ACC112 (cell line): ENCODE data around the gene CIB4.

ENCODE experiments used
- H2AFZ ChIP-seq: fragments of 200-600 bp; sonication (generic); one replicate; pipeline ENCODE4 v1.6.0; 2017; ENCODE audit warnings: antibody characterized with exemption, low read length; ENCODE audit not compliant: unreplicated experiment
- H3K27ac ChIP-seq: fragments of 200-600 bp; sonication (generic); 2 replicates; pipeline ENCODE4 v1.5.1; 2014; ENCODE audit warnings: low read depth, mild to moderate bottlenecking, antibody characterized with exemption, low read length, moderate library complexity
- H3K27me3 ChIP-seq: fragments of 200-600 bp; sonication (generic); 2 replicates; pipeline ENCODE4 v1.6.1; 2014; ENCODE audit warnings: mild to moderate bottlenecking, antibody characterized with exemption, low read length, moderate library complexity, mixed read lengths; ENCODE audit not compliant: insufficient read depth
- H3K36me3 ChIP-seq: fragments of 200-600 bp; sonication (generic); 2 replicates; pipeline ENCODE4 v1.6.1; 2016; ENCODE audit warnings: mild to moderate bottlenecking, antibody characterized with exemption, low read length, moderate library complexity, mixed read lengths; ENCODE audit not compliant: insufficient read depth
- H3K4me1 ChIP-seq: fragments of 200-600 bp; sonication (generic); one replicate; pipeline ENCODE4 v1.6.1; 2016; ENCODE audit warnings: low read length, mixed read lengths; ENCODE audit not compliant: insufficient read depth, unreplicated experiment, control insufficient read depth
- H3K4me3 ChIP-seq: fragments of 200-600 bp; sonication (generic); 2 replicates; pipeline ENCODE4 v1.5.1; 2014; ENCODE audit warnings: mild to moderate bottlenecking, low read depth, low read length
- H3K79me2 ChIP-seq: fragments of 200-600 bp; sonication (generic); one replicate; pipeline ENCODE4 v1.6.0; 2016; ENCODE audit warnings: low read length; ENCODE audit not compliant: control insufficient read depth, unreplicated experiment, insufficient read depth

Gene CIB4

GRCh38 chr2:26623541-26624495, 17.3 kb downstream of the CIB4 start:
- H3K27ac ChIP-seq = no peak overlapping the region
- H3K79me2 ChIP-seq = no peaks in the 10 kb centered on the region
- H3K27me3 ChIP-seq = peaks cover 20% of the 10 kb centered on the region
- H3K36me3 ChIP-seq = no peaks in the 10 kb centered on the region
- H3K4me3 ChIP-seq = no peak overlapping the region
- no peak overlapping the region for H2AFZ ChIP-seq
- H3K4me1 ChIP-seq = peaks cover 9% of the 10 kb centered on the region

- no peak overlapping the region for H2AFZ ChIP-seq
- peaks cover 28% of the 10 kb centered on the region for H3K27me3 ChIP-seq
- H3K27ac ChIP-seq = 0 out of 2 replicates have a peak overlapping the region, but pooled peaks have one; percentile 46
- peaks cover 9% of the 10 kb centered on the region for H3K4me1 ChIP-seq
- H3K79me2 ChIP-seq = no peaks in the 10 kb centered on the region
- H3K4me3 ChIP-seq = no peak overlapping the region
- H3K36me3 ChIP-seq = no peaks in the 10 kb centered on the region
Measured at GRCh38 chr2:26621469-26622199, 19.5 kb downstream of the CIB4 start.

GRCh38 chr2:26620031-26620605, 21.0 kb downstream of the CIB4 start:
- Histone ChIP-seq H3K36me3 (no peaks in the 10 kb centered on the region), H3K27ac (no peak overlapping the region), H2AFZ (no peak overlapping the region), H3K27me3 (peaks cover 32% of the 10 kb centered on the region), H3K4me3 (no peak overlapping the region), H3K79me2 (no peaks in the 10 kb centered on the region), H3K4me1 (peaks cover 9% of the 10 kb centered on the region)

- H3K4me3 ChIP-seq = no peak overlapping the region
- peaks cover 9% of the 10 kb centered on the region for H3K4me1 ChIP-seq
- H3K27ac ChIP-seq = no peak overlapping the region
- H3K79me2 ChIP-seq = no peaks in the 10 kb centered on the region
- H3K27me3 ChIP-seq = peaks cover 35% of the 10 kb centered on the region
- H3K36me3 ChIP-seq = no peaks in the 10 kb centered on the region
- H2AFZ ChIP-seq = no peak overlapping the region
Measured at GRCh38 chr2:26619521-26619951, 21.6 kb downstream of the CIB4 start.

GRCh38 chr2:26619096-26619495, 22.1 kb downstream of the CIB4 start:
- H3K4me1 ChIP-seq = peaks cover 7% of the 10 kb centered on the region
- H3K27ac ChIP-seq = no peak overlapping the region
- H3K4me3 ChIP-seq = no peak overlapping the region
- H2AFZ ChIP-seq = no peak overlapping the region
- H3K36me3 ChIP-seq = no peaks in the 10 kb centered on the region
- no peaks in the 10 kb centered on the region for H3K79me2 ChIP-seq
- H3K27me3 ChIP-seq = peaks cover 38% of the 10 kb centered on the region

- Histone ChIP-seq H2AFZ (no peak overlapping the region), H3K36me3 (no peaks in the 10 kb centered on the region), H3K4me3 (no peak overlapping the region), H3K27me3 (peaks cover 38% of the 10 kb centered on the region), H3K79me2 (no peaks in the 10 kb centered on the region), H3K4me1 (peaks cover 2% of the 10 kb centered on the region), H3K27ac (no peak overlapping the region)
Measured at GRCh38 chr2:26618611-26619010, 22.6 kb downstream of the CIB4 start.

GRCh38 chr2:26617588-26618083, 23.5 kb downstream of the CIB4 start:
- Histone ChIP-seq H2AFZ (no peak overlapping the region), H3K27ac (no peak overlapping the region), H3K36me3 (no peaks in the 10 kb centered on the region), H3K4me3 (no peak overlapping the region), H3K4me1 (no peaks in the 10 kb centered on the region), H3K79me2 (no peaks in the 10 kb centered on the region), H3K27me3 (peaks cover 38% of the 10 kb centered on the region)

GRCh38 chr2:26616706-26617587, 24.2 kb downstream of the CIB4 start:
- H3K27ac ChIP-seq = no peak overlapping the region
- H3K79me2 ChIP-seq = no peaks in the 10 kb centered on the region
- H3K36me3 ChIP-seq = no peaks in the 10 kb centered on the region
- no peak overlapping the region for H3K4me3 ChIP-seq
- no peak overlapping the region for H2AFZ ChIP-seq
- H3K4me1 ChIP-seq = no peaks in the 10 kb centered on the region
- H3K27me3 ChIP-seq = peaks cover 38% of the 10 kb centered on the region

- H3K4me3 ChIP-seq = no peak overlapping the region
- H3K27me3 ChIP-seq = peaks cover 38% of the 10 kb centered on the region
- H2AFZ ChIP-seq = no peak overlapping the region
- H3K27ac ChIP-seq = no peak overlapping the region
- no peaks in the 10 kb centered on the region for H3K36me3 ChIP-seq
- no peaks in the 10 kb centered on the region for H3K79me2 ChIP-seq
- H3K4me1 ChIP-seq = no peaks in the 10 kb centered on the region
Measured at GRCh38 chr2:26615860-26616705, 25.1 kb downstream of the CIB4 start.
